ENCODE measurements around the gene VPS54.

- TF ChIP-seq CTCF (IDR thresholded peaks at IDR 0.05) (no peak), POLR2AphosphoS5 (IDR thresholded peaks at IDR 0.05; ENCODE audit: low read depth, low read length) (no peak), REST (IDR thresholded peaks at IDR 0.05; ENCODE audit: insufficient read depth in 1 of 2, low read depth in 2 of 2, low read length in 1 of 2) (no peak)
Observed at GRCh38 chr2:64021578-64021977, 2.4 kb upstream of the VPS54 start.
